HEK293T (cell line): ENCODE measurements around the gene SYS1.

ENCODE experiments used
- BHLHE40 ChIP-seq: fragments of 450-650 bp; IDR thresholded peaks from 2 replicates; pipeline ENCODE4 v1.6.1; 2016; ENCODE audit warnings: mild to moderate bottlenecking, moderate library complexity, borderline replicate concordance
- FOXM1 ChIP-seq: fragments of 450-650 bp; IDR thresholded peaks from 2 replicates; pipeline ENCODE4 v1.6.1; 2017; ENCODE audit warnings: mild to moderate bottlenecking, borderline replicate concordance
- SP1 ChIP-seq: fragments of 450-650 bp; IDR thresholded peaks from 2 replicates; pipeline ENCODE4 v1.6.1; 2017
- SUZ12 ChIP-seq: fragments of 450-650 bp; IDR thresholded peaks from 2 replicates; pipeline ENCODE4 v1.6.1; 2016; ENCODE audit warnings: mild to moderate bottlenecking
- TARDBP ChIP-seq: fragments of 450-650 bp; IDR thresholded peaks from 2 replicates; pipeline ENCODE4 v1.6.1; 2016
- ZNF384 ChIP-seq: fragments of 450-650 bp; IDR thresholded peaks from 2 replicates; pipeline ENCODE4 v1.6.1; 2016

GRCh38 chr20:45345104-45345936 lies 17.6 kb upstream of the SYS1 start:
- no peak for TF ChIP-seq FOXM1
- TF ChIP-seq SUZ12, result no peak
- TF ChIP-seq ZNF384, result no peak
- TF ChIP-seq SP1, result no peak
- no peak for TF ChIP-seq BHLHE40
- TF ChIP-seq TARDBP, result no peak
